ENCODE measurements around the gene ADGRV1.

ADGRV1 gene

GRCh38 chr5:91079037-91079436 lies 520.4 kb downstream of the ADGRV1 start:
- no peak for DNase-seq

DNA sequence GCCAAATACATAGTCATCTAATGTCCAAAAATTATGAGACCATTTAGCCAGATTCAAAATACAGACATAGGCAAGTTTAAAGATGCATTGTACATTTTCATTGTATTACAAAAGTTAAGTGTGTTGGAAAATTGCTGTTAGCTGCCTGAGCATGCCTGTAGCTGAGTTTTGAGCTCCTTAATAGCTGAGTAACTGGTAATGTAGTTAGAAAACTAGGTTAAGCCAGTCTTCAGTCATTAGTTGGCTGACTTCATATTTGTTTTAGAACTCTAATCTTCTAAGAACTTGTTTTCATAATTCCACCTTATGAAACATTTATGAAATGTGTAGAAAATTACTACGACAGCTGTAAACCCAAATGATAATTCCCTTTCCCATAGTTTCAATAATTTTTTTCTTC lies 531.2 kb downstream of the ADGRV1 start:
- DNase-seq, result no peak

DNA sequence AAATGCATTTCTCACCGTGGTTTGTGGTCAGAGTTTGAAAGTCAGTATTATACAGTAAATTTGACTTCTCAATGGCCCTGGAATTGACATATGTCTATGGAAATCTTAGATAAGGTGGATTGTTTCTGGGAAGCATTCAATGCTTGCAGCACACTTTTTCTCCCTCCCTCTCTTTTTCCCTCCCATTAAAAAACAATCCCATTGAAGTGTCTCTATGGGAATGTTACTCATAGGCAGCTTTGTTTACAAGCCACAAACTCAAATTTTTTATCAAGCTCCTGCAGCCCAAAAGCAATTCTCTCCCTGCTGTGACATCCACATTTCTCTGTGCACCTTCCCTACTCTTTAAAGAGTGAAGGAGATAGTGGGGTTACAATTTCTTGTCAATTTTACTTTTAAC lies 532.4 kb downstream of the ADGRV1 start:
- DNase-seq, result no peak

DNA sequence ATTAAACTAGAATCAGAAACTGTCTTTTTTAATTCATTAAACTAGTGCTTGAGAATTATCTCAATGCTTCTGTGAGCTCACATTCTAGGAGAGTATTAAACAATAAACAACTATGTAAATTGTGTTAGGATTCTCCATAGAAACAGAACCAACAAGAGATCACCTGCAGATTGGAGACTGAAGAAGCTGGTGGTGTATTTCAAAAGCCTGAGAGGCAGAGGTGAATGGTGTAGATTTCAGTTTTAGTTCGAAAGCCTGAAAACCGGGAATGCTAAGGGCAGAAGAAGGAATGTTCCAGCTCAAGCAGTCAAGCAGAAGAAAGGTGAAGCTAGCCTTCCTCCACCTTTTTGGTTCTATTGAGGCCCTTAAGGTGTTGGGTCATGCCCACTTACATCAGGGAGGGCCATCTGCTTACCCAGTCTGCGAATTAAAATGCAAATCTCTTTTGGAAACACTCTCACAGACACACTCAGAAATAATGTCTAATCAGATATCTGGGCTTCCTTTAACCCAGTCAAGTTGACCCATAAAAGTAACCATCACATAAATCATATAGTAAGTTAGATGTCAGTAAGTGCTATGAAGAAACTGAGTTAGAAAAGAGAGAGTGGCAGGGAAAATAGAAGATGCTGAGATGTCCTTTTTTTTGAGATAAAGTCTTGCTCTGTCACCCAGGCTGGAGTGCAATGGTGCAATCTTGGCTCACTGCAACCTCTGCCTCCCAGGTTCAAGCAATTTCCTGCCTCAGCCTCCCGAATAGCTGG lies 533.1 kb downstream of the ADGRV1 start:
- DNase-seq, result no peak

DNA sequence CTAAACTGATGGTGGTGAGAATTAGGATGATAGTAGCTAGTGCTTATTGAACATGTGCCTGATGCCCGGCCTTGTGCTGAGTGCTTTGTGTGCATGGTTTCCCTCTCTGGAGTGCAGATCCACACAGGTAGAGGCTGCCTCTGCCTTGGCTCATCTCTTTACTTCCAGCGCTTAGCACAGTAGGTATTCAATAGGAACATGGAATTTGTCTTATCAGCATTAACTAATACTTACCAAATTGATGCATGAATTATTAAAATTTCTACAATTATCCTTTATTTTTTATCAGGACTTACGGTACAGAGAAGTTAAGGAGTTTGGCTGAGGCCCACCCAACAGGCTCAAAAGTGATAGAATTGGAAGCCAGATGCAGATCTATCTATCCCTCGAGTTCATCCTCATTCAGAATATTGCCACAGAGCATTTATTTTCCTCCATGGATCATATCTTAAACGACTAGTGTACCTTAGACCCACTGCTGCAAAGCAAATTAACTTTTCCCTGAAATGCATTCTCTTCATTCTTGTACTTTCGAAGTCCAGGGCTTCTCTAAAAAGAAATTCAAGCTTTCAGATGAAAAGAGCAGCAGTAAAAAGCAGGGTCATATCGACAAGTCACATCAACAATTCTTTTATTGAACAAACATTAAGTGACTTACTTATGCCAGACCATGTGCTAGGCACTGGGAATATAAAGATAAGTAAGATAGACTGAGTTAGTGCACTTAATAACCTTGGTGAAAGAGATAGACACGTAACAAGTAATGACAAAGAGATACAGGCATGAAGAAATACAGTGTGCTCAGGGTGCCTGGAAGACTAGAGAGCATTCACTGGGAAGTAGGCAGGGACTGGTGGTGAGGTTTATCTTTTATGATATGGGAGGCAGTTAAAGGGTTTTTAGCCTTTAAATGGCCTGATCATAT lies 534.5 kb downstream of the ADGRV1 start:
- DNase-seq, result no peak

DNA sequence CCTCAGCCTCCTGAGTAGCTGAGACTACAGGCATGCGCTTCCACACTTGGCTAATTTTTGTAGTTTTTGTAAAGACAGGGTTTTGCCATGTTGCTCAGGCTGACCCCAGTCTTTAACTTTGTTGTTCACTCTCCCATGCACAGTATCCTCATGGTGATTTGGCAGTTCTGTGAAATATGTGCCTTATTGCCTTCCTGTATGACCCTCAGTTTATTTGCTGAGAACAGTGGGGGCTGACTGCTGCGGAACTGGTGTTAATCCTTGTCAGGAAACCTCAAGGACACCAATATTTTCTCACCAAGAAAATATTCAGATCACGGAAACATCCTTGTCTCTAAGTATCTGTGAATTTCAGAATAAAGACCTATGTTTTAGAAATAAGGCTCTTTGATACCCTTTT lies 536.7 kb downstream of the ADGRV1 start:
- DNase-seq, result no peak

DNA sequence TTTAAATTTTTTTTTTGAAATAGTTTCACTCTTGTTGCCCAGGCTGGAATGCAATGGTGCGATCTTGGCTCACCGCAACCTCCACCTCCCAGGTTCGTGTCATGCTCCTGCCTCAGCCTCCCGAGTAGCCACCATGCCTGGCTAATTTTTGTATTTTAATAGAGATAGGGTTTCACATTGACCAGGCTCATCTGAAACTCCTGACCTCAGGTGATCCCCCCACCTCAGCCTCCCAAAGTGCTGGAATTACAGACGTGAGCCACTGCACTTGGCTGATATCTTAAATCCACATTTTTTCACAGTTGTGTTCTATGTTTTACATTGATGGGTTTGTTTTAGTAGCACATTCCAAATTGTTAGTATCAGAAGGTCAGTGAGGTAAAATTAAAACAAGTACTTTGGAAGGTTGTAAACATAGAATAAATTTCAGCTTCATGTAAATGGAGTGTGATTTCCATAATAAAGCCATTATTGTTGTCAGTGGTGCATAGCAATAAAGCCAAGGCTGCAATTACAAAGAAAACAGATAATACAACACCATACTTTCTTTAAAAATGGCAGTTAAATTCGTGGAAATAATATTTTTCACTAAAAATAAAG lies 537.3 kb downstream of the ADGRV1 start:
- no peak for DNase-seq

DNA sequence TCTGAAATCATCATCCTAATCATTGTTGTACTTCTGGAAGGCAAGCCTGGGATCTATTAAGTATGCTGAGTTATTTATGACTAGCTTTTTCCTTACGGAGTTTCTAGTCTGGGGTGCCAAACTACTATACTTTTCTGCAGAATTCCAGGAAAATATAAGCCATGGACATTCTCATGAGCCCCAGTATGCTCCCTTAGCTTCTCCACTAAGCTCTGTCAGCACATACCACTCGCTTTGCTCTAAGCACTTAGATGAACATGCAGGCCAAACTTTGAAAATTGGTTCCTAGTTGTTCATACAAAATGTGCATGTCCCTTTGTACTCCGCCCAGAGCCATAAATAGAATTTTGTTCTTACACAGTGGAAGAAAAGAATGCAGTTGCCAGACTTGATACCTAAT lies 539.9 kb downstream of the ADGRV1 start:
- no peak for DNase-seq

GRCh38 chr5:91101600-91102379 lies 543.2 kb downstream of the ADGRV1 start:
- peak; percentile 68 for DNase-seq

DNA sequence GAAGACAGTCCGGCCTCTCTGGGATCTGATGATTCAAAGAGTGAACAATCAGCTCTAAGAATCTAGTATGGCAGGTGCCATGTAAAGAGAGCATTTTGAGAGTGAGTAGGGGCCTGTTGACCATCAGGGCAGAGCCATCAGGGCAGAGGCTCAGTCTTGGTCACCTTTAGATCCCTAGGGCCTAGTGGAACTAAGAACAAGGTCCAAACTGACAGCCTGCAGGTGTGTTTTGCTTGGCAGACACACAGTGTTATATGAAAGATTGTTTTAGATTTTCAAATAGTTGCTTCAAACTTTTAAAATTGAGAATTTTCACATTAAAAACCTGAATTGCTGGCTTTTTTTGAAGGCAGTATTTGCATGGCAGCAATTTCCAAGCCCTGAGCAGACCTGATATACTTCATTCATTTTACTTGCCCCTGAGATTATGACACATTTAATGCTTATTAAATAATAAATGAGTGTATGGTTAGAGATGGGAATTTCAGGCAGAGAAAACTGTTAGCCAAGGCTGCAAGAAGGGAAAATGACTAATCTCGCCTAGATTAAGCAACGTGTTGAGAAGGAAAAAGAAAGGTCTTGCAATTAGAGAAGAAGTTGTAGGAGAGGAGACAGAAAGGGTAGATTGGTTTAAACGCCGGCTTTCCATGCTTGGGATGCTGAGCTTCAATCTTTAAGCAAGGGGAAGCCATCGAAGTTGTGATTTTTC lies 544.9 kb downstream of the ADGRV1 start:
- no peak for DNase-seq

- DNase-seq, result no peak
Measured at GRCh38 chr5:91104062-91104448, 545.5 kb downstream of the ADGRV1 start.

DNA sequence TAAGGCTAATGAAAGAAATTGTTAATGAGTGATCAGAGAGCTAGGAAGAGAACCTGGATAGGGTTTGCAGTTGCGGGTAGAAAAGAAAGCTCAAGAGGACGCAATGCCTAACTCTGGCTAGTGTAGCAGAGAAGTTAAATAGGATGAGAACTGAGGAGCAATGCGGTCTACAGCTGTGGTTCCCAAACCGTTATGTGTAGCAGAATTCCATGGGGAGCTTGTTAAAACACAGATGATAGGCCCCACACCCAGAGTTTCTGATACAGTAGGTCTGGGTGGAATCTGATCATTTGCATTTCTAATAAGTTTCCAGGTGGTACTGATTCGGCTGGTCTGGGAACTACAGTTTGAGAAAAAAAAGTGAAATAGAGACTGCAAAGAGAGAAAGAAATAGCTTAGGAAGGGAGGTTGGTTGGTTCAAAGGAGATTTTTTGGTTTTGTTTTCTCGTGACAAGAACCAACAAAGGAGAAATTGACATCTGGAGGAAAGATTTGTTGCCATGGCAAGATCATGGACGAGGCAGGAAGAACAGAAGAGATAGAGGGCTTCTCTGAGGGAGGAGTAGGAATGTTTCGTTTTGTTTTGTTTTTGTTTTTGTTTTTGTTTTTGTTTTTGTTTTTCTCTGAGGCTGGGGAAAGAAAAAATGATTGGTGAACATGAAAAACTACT lies 548.4 kb downstream of the ADGRV1 start:
- no peak for DNase-seq

DNA sequence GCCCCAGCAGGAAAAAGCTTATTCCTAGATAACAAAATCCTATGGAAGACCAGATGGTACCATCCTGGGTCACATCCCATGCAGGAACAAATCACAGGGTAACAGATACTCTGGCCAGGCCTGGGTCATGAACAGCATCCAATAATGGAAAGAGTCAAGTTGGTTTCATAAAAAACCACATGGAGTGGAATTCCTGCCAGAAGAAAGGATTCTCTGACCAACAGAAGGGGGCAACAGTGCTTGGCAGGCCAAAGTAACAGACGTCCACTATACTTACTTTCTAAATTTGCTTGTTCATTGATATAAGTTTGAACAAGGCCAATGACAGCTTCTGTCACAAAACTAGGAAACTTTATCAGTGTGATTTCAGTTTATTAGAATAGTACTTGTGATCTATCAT lies 551.0 kb downstream of the ADGRV1 start:
- DNase-seq, result no peak

GRCh38 chr5:91110686-91111085 lies 552.1 kb downstream of the ADGRV1 start:
- DNase-seq, result no peak

DNA sequence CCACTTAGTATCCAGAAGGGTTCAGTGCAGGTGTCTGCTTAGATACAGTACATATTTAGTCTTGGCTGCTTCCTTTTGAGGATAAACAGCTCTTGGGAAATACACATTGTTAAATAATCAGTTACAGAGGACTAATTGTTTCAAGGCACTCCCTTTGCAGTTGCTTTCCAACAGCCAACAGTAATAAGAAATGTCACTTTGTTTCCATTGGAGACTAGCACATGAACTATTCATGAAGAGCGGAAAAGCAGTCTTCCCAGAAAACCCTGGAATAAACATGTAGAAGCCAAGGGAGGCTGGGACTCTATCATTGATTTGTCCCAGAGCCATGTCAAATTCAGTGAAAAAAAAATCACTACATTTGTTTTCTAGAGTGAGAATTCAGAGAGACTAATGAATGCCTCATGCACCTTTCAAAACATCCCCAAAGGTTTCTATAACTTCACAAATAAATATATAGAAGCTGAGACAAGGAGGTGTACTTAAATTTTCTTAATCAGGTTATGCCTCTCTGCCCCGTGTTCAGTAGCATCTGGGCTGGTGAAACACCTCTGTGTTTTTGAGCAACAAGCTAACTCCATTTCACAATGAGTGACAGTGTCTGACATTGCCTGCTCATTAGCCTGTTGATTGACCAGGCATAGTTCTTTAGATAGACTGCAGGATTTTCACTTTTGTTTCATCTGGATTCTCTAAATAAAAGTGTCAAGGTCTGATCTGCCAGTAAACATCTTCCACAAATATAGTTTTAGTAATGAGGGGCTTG lies 553.1 kb downstream of the ADGRV1 start:
- no peak for DNase-seq

GRCh38 chr5:91114658-91115057 lies 556.1 kb downstream of the ADGRV1 start:
- DNase-seq, result no peak

GRCh38 chr5:91118354-91118753 lies 559.8 kb downstream of the ADGRV1 start:
- no peak for DNase-seq

- DNase-seq, result no peak
Measured at GRCh38 chr5:91118796-91119195, 560.2 kb downstream of the ADGRV1 start.

GRCh38 chr5:91119217-91119616 lies 560.6 kb downstream of the ADGRV1 start:
- no peak for DNase-seq

GRCh38 chr5:91119981-91120850 lies 561.6 kb downstream of the ADGRV1 start:
- no peak for DNase-seq

All from activated effector memory CD4-positive, alpha-beta T cell treated with anti-CD3 and anti-CD28 coated beads, Interleukin-2, amount 50 U/mL, for 16 hours (primary cell).